Measurements from ENCODE around the gene LTBP2.

The LTBP2 gene

GRCh38 chr14:74591394-74591793, 20.6 kb downstream of the LTBP2 start:
- DNase-seq (ENCODE audit: low read depth) = no peak

- DNase-seq (ENCODE audit: low read depth) = no peak
These were observed 22.7 kb downstream of the LTBP2 start for GRCh38 chr14:74589291-74589879.

GRCh38 chr14:74587363-74587707, 24.7 kb downstream of the LTBP2 start:
- no peak for DNase-seq (ENCODE audit: low read depth)

- DNase-seq (ENCODE audit: low read depth) = no peak
These were observed 25.2 kb downstream of the LTBP2 start for GRCh38 chr14:74586681-74587362.

DNA sequence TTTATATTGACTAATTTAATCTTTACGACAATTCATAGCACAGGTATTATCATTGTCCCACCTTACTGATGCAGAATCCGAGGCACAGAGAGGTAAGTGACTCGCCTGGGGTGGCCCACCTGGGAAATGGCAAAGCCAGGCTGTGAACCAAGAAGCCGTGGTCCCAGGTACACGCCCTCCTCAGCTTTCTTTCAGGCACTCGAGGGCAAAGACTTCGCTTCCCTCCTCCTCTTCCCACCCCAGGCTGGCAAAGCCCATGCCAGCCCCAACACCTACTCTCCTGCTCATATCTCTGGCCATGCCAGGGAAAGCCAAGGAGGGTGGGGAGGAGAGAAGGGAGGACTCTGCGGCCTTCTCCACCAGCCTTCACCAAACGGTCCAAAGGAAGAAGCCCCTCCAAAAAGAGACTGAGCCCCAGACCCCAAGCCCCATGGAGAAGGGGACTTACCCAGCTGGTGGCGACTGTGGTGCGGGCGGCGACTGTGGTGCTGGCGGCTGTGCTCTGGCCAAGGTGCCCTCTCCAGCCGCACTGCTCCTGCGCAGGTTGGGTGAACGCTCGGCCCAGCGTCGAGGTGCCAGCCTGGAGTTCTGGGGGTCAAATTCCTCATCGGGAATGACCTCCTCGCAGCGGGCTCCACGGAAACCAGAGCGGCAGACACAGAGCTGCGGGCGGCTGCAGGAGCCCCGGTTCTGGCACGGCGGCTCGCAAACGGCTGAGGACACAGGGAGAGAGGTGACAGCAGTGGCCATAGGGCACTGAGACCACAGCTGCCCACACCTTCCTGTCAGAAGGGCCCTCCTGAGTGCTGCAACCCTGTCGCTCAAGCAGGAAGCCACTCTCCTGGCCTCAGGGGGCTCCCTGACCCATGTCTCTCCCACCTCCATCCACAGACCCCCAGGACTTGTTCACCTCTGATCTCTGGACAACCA, 26.4 kb downstream of the LTBP2 start:
- DNase-seq (ENCODE audit: low read depth) = no peak

GRCh38 chr14:74584951-74585350, 27.1 kb downstream of the LTBP2 start:
- no peak for DNase-seq (ENCODE audit: low read depth)

DNA sequence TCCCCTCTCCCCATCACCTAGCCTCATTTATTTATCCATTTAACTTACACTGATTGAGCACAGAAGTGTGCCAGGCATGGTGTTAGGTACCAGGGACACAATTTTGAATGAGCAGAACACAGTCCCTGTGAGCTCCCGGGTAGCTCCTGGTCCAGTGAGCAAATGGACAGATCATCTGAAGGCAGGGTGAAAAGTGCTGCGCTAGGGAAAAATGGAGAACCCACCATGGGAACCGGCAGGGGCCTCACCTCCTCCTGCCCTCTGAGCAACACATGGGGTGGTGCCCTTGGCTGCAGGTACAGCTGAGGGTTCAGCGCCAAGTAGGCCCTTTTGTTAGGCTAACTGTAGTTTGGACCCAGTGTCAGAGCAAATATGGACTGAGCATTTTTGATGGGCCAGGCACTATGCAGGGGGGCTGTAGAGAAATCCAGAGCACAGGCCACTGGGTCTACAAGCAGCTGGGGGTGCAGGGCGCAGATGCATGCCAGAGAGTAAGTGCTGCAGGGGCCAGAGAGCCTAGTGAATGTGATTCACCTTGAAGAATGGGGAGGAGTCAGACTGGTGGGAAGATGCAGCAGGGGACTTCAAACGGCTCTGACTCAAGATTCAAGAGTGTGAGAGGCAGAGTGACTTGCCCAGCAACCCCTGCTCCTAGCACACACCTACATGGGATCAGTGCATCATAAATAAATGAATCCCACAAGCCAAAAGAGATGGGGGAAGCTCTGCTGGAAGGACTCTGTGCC, 28.2 kb downstream of the LTBP2 start:
- DNase-seq (ENCODE audit: low read depth) = peak; percentile 9

- no peak for DNase-seq (ENCODE audit: low read depth)
These were observed 29.0 kb downstream of the LTBP2 start for GRCh38 chr14:74582910-74583581.

GRCh38 chr14:74580275-74580672, 31.8 kb downstream of the LTBP2 start:
- DNase-seq (ENCODE audit: low read depth) = no peak

GRCh38 chr14:74579447-74580274, 32.4 kb downstream of the LTBP2 start:
- DNase-seq (ENCODE audit: low read depth) = peak; percentile 4

DNA sequence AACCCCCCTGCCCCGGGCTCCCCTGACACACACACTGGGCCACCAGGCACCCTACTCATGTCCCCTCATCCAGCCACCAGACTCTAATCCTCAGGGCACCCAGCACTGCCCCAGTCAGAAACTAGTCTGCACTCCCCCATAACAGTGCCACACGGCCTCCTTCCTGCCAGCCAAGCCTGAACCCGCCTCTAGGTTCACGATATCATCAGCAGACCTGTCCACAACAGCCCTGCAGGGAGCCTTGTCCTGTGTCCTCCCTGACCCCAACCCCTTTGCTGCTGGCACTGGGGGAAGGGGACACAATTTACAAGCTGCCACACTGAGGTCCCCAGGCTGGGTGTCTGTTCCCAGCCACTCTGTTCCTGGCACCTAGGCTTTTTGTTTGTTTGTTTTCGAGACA, 33.6 kb downstream of the LTBP2 start:
- no peak for DNase-seq (ENCODE audit: low read depth)

- DNase-seq (ENCODE audit: low read depth) = no peak
These were observed 34.1 kb downstream of the LTBP2 start for GRCh38 chr14:74577948-74578275.

GRCh38 chr14:74577247-74577947, 34.6 kb downstream of the LTBP2 start:
- DNase-seq (ENCODE audit: low read depth) = no peak

DNA sequence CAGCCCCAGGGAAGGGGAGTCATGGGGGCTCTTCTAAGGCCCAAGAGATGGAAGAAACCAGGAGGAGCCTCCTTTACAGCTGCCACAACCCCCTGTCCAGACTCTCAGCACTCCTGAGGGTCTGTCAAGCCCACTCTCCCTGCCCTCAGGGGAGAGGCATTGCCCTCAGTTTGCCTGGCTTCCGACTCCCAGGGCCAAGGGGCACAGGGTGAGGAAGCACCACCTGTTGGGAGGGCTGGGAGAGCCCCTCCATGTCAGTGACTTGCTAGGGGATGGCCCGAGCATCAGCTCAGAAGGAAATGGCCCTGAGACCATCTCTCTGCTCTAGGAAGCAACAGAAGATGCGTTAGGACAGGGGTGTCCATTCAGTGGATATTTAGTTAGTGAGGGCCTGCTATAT, 36.1 kb downstream of the LTBP2 start:
- DNase-seq (ENCODE audit: low read depth) = no peak

DNA sequence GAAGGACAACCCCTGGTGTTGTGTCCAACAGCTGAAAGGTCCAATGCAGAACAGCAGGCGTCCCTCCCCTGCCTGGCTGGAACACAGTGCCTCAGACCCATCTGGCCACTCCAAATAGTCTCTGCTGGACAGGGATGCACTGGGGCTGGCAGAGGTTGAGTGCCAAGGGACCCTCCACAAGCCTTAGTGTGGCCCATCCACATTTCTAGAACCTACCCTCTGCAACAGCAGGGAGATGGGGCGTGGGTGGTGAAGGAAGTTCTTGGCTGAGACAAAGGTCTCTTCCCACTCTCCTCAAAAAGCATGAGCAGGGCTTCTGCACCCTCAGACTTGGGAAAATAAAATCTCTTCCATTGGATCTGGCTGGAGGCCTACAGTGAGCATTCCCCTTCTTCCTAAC, 36.5 kb downstream of the LTBP2 start:
- DNase-seq (ENCODE audit: low read depth) = no peak

DNA sequence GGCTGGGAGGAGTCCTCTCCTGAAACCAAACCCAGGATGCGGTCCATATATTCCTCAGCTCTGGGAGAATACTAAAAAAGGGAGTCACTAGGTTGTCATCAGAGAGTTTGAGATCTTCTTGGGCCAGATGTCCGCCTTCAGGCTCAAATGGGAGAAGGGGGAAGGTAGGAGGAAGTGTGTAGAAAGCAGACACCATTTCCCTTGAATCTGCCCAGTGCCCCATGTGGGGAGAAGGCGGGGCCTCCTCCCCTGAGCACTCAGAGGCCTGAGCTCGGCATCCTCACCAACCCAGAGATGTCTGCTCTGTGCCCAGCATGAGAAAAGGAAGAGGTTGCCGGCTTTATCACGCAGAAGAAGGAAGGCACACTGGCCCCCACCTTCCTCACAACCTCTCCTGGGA, 37.3 kb downstream of the LTBP2 start:
- no peak for DNase-seq (ENCODE audit: low read depth)

DNA sequence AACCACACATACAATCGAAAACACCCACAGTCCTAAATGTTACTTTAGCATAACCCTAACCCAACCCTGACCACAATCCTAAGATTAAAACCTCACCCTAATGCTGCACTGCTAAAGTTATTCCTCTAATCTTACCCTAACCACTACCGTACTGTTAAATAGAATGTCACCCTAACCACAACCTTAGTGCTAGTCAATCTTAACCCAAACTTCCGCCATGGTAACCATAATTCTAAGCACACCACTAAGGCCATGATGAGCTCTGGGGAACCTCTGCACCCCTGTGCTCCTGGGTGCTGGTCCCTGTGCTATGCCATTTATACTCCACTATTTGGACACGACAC, 38.0 kb downstream of the LTBP2 start:
- no peak for DNase-seq (ENCODE audit: low read depth)

- DNase-seq (ENCODE audit: low read depth) = no peak
These were observed 38.5 kb downstream of the LTBP2 start for GRCh38 chr14:74573421-74574089.

- DNase-seq (ENCODE audit: low read depth) = no peak
These were observed 39.2 kb downstream of the LTBP2 start for GRCh38 chr14:74572726-74573301.

Measured in activated gamma-delta T cell treated with anti-CD3 and anti-CD28 coated beads, Interleukin-2, amount 50 U/mL, for 16 hours (primary cell).